Non-pigmented ciliary epithelial cell (primary cell): ENCODE data around the gene CAPRIN2.

Experiments
- DNase-seq: peaks from one replicate; pipeline ENCODE4 v3.0.0-alpha.2; 2010; ENCODE audit warnings: low read depth

CAPRIN2 gene

DNA sequence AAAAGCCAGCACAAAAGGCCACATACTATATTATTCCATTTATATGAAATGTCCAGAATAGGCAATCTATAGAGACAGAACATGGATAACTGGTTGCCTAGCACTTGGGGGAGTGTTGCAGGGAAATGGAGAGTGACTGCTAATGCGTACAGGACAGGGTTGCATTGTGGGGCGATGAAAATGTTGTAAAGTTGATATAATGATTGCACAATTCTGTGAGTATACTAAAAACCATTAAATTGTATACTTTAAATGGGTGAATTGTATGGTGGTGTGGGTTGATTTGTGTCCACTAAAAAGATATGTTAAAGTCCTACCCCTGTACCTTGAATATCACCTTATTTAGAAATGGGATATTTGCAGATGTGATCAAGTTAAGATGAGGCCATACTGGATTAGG is 7.0 kb upstream of the CAPRIN2 start:
- no peak for DNase-seq

DNA sequence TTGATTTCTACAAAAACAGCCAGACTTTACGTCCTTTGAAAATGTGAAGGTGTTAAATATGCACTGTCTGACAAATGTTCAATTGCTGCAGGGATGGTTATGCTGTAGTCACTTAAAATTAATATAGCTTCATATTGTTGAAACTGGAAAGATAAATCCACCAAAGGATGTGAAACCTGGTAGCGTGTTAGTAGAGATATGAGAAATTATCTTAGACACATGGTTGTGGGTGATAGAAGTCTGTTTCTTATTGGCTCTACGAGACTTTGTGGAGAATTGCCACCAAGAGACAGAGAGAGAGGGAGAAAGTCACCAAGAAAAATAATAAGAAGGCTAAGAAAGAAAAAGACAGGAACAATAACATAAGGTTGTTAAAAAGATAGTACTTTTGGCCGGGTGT is 2.6 kb upstream of the CAPRIN2 start:
- no peak for DNase-seq

DNA sequence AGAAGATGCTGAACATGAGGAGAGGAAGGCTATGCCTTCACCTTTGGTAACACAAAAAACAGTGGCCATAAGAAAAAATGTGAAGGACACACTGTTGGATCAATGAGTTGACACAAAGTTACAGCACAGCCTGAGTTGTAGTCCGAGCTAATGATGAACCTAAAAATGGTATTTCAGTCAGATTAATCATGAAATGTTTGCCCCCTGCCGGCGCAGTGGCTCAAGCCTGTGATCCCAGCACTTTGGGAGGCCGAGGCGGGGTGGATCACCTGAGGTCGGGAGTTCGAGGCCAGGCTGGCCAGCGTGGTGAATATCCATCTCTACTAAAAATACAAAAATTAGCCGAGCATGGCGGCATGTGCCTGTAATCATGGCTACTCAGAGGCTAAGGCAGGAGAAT is 1.3 kb upstream of the CAPRIN2 start:
- DNase-seq = no peak

GRCh38 chr12:30755395-30755762 is 628 bp upstream of the CAPRIN2 start:
- no peak for DNase-seq

- no peak for DNase-seq
These were observed 385 bp downstream of the CAPRIN2 start for GRCh38 chr12:30754383-30754749.

DNA sequence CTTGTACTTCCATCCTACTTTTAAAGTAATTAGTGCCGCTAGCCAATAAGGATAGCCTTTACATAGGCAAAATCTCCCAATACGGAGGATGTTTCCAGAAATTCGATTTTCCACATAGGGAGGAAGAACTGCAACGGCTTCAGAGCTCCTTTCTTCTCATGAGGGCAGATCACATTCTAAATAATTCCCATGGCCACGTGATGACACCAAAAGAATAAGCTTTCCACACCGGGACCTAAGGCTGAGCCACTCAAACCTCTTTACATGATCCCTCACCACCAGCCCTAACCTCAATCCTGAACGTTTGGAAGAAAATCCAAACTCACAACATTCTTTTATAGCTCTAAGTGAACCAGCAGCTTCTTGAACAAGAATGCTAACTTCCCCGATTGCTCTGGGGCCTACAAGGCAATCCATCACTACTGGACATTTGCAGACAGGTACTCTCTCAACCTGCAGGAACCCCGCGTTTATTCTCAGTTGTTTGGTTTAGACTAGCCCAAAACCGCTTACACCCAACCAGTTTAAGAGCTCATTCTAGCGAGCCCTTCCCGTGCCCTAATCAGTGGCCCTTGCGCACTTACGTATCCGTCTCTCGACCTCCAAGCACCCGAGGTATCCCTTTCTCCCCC is 884 bp downstream of the CAPRIN2 start:
- DNase-seq = no peak

DNA sequence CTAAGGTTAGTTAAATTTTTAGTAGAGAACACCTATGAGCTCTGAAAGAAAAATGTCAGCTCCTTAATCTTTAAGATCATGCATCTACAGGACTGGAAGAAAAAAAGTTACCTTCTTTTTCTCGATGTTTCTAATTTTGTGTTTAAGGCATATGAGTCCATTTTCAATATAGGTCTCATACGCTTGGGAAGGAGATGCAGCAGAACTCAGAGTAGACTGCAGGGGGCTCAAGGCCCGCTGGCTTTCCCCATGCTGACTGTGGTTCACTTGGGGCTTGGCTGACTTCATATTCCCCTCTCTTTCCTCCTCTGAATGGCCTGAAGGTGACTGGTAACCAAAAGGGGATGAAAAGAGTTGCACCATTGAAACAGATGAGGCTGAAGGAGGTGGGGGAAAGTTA is 1.5 kb downstream of the CAPRIN2 start:
- DNase-seq = no peak

DNA sequence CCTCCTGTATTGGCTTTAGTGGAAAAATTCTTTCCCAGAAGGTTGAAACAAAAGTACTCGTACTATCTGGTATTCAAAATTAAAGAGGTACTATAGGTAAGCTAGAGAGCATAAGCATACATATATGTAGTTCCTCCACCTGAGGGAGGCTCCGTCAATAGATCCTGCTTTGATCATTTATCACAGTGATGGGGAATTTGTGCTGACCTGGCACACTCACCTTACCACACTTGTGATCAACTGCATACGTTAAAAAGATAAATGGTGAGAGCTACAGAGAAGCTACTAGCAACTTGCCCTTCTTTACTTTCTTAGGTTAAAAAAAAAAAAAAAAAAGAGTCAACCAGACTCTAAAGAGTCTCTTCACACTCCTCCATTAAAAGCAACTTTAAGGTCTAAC is 2.5 kb downstream of the CAPRIN2 start:
- no peak for DNase-seq

DNA sequence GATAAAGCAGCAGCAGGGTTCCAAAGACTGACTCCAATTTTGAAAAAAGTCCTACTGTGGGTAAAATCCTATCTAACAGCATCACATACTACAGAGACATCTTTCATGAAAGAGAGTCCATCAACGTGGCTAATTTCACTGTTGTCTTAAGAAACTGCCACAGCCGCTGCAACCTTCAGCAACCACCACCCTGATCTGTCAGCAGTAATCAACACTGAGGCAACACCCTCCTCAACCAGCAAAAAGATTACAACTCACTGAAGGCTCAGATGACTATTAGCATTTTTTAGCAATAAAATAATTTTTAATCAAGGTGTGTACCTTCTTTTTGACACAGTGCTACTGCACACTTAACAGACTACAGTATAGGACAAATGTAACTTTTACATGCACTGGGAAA is 6.6 kb downstream of the CAPRIN2 start:
- no peak for DNase-seq

DNA sequence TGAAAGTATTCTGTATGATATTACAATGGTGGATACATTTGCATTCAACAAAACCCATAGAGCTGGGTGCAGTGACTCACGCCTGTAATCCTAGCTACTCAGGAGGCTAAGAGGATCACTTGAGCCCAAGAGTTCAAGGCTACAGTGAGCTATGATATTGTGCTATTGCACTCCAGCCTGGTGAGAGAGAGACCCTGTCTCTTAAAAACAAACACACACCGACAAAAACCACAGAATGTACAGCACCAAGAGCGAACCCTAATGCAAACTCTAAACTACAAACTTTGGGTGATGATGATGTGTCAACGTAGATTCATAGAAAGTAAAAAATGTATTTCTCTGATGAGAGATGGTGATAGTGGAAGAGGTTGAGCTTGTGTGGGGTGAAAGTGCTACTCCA is 8.6 kb downstream of the CAPRIN2 start:
- DNase-seq = no peak

GRCh38 chr12:30744321-30744720 is 10.4 kb downstream of the CAPRIN2 start:
- DNase-seq = no peak

GRCh38 chr12:30740274-30740673 is 14.5 kb downstream of the CAPRIN2 start:
- DNase-seq = no peak

- no peak for DNase-seq
These were observed 15.7 kb downstream of the CAPRIN2 start for GRCh38 chr12:30739020-30739419.

DNA sequence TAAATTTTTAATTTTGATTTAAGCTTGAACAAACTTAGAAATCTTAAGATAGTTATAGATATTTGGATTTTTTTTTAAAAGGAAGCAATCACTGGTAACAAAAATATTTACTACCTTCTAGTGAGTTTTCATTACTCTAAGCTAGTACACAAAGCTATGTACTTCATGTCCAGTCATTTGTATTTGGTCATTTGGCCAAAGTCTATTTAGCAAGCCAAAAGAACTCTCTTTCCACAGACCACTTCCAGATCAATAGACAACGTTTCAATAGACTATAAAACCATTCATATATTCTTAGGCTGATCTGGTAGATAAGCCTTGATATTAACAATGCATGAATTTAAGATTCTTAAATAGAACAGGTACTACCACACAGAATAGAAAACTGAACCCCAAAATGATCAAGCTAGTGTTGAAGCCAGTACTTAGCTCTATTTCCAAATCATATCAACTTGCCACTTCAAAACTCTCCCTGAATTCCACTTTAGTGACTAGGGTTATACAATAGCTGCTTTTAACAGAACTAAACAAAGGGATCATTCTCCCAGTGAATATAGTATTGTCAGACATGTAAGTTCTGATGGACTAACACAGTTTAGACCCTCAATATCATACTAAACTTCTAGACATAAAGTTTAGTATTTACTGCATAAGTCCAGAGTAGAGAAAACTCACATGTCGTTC is 21.7 kb downstream of the CAPRIN2 start:
- no peak for DNase-seq

- no peak for DNase-seq
These were observed 24.7 kb downstream of the CAPRIN2 start for GRCh38 chr12:30730011-30730410.

DNA sequence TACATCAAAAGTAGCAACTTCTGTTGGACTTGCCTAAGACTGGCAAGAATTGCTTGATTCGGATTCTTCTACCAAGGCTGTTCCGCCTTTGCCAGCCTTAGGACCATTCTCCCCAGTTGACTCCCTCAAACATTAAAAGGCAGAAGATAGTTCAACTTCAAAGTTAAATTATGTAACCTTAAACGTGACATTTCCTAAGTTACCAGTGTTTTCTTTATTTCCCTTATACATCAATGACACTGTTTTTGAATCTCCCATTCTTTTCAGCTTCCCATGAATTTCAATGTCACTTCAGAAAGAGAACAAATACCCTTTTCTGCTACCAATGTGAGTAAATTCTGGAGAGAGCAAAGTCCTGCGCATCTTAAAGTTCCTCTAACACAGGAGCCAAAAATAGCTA is 25.2 kb downstream of the CAPRIN2 start:
- no peak for DNase-seq

- no peak for DNase-seq
These were observed 28.1 kb downstream of the CAPRIN2 start for GRCh38 chr12:30726647-30727046.

DNA sequence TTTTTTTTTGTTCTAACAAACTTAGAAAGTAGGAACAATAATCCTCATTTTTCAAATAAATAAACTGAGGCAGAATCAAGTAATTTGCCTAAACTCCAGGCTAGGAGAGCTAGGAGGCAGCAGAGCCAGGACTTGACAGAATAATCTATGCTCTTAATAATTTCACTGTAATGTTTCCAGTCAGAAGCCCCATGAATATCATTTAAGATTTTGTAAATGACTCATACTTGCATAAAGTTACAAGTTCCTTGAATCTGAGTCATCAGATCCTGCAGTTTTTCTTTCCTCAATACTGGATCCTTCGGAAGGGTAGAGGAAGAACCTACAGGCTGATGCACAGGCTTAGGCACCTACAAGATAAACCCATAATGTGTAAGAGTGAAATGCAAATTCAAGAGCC is 29.0 kb downstream of the CAPRIN2 start:
- peak; percentile 60 for DNase-seq

DNA sequence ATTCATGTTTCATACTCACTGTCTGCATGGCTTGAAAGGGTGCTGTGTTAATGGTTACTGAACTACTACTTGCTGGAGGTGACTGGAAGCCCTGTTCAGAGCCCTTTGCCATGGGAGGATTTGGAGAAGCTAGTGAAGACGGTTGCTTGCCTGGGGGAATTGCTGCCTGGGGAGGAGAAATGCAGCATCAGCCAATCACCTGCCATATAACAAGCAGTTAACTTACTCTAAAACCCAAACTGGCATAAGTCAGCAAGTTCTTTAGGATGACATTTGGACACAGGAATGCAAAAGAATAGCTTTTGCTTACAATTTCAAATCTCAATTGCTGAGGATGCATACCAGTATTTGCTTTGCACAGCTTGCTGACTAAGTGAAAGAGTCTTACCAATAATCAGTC is 35.7 kb downstream of the CAPRIN2 start:
- DNase-seq = peak; percentile 70

DNA sequence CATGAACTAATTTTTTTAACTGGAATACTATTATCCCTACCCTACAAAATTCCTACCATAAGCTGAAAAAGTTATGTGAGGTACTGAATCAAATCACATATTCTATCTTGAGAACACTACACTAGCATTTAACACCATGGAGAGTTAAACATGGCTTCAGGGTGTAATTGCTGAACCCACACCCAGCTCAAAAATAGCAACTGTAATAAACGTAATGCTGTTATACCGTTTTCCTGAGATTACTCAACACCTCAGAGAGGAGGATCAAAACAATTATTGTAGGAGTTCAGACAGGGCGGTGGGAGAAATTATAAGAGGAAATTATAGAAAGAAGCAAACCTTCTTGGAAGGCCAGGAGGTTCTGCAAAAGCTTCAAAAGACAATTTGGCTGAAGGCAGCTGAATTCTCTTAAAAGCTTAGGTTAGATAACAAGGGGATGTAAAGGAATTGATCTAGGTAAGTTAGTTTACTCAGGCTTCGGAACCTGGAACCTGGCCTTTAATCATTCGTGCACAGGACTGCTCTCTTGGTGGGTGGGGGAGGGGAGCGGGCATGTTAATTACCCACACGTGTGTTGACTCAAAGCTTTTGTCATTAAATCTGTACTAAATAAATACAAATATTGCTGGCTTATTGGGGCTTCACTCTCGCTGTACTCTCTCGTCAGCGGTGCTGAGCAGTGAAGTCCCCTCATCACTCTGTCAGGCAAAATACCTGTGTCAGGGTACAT is 47.0 kb downstream of the CAPRIN2 start:
- DNase-seq = no peak

- DNase-seq = no peak
These were observed 48.3 kb downstream of the CAPRIN2 start for GRCh38 chr12:30706476-30706875.

- no peak for DNase-seq
These were observed 53.7 kb downstream of the CAPRIN2 start for GRCh38 chr12:30701056-30701455.

DNA sequence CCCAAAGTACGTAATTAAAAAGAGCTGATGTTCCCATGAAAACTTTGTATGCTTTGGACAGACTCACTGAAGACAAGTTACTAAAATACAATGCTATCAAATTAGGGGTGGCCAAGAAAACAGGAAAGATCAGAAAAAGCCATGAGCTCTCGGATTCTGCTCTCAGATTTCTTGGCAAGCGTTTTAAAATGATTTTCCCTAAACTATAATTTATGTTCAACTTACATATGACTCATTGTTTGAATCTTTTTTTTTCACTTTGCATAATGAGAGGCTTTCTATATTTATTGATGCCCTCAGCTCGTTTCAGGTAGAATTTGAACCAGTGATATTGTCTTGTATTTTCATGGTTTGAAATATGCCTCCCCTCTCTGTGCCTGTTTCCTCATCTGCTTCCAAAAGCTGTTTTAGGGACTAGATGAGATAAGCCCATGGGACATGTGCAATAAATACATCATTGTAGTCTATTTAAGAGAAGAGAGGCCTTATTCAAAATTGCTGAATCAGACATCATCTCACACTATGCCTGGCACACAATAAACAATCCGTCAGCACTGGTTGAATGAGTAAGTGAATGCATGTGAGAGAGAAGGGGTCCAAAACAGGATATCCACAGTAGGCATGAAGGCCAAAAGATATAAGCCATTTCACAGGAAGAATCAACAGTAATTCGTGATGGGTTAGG is 54.4 kb downstream of the CAPRIN2 start:
- no peak for DNase-seq
